Measurements from ENCODE around the gene C1QTNF7.

- TF ChIP-seq, protein P1, sequence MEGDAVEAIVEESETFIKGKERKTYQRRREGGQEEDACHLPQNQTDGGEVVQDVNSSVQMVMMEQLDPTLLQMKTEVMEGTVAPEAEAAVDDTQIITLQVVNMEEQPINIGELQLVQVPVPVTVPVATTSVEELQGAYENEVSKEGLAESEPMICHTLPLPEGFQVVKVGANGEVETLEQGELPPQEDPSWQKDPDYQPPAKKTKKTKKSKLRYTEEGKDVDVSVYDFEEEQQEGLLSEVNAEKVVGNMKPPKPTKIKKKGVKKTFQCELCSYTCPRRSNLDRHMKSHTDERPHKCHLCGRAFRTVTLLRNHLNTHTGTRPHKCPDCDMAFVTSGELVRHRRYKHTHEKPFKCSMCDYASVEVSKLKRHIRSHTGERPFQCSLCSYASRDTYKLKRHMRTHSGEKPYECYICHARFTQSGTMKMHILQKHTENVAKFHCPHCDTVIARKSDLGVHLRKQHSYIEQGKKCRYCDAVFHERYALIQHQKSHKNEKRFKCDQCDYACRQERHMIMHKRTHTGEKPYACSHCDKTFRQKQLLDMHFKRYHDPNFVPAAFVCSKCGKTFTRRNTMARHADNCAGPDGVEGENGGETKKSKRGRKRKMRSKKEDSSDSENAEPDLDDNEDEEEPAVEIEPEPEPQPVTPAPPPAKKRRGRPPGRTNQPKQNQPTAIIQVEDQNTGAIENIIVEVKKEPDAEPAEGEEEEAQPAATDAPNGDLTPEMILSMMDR (IDR thresholded peaks at IDR 0.05): no peak
- no peak for TF ChIP-seq POLR2AphosphoS5 (IDR thresholded peaks at IDR 0.05)
- no peak for TF ChIP-seq POLR2A (IDR thresholded peaks at IDR 0.05)
- no peak for TF ChIP-seq EP300 (IDR thresholded peaks at IDR 0.05)
Observed at GRCh38 chr4:15423285-15423711, 4.5 kb upstream of the C1QTNF7 start.

All from sigmoid colon (tissue), 4 donors.